Heart right ventricle (tissue), 16 donors: ENCODE measurements around the gene CRYBB3. TPM values are rescaled to one million over a fixed set of nuclear protein-coding genes. Genes with fewer than 3 reads are reported as not detected.

Source experiments
- ATAC-seq, 8 donors: fragments of 200-7000 bp; cut with Tn5 transposase; one replicate each; pipeline ENCODE4 v1.9.1; 2020; ENCODE audit warnings: mild to moderate bottlenecking in 8 of 8, moderate library complexity in 8 of 8, moderate number of reproducible peaks in 1 of 8
- DNase-seq, 2 donors: peaks; one replicate each; pipeline ENCODE4 v3.0.0-alpha.2; 2020
- H3K27ac ChIP-seq, 10 donors: fragments of 200-600 bp; sonication (generic) in 2 of 10; one replicate each; pipeline versions ENCODE4 v1.5.0 to v1.8.0; 2020 to 2022; ENCODE audit warnings: mild to moderate bottlenecking in 3 of 10
- H3K27me3 ChIP-seq, 7 donors: fragments of 200-600 bp; one replicate each; pipeline ENCODE4 v1.8.0; 2021 to 2022; ENCODE audit warnings: mild to moderate bottlenecking in 2 of 7
- H3K36me3 ChIP-seq, 9 donors: fragments of 200-600 bp; sonication (generic) in 1 of 9; one replicate each; pipeline versions ENCODE4 v1.5.0 to v1.8.0; 2020 to 2022; ENCODE audit warnings: mild to moderate bottlenecking in 2 of 9
- H3K4me1 ChIP-seq, 9 donors: fragments of 200-600 bp; sonication (generic) in 1 of 9; one replicate each; pipeline versions ENCODE4 v1.5.0 to v1.8.0; 2020 to 2022; ENCODE audit warnings: mild to moderate bottlenecking in 4 of 9
- H3K4me3 ChIP-seq, 10 donors: fragments of 200-600 bp; sonication (generic) in 2 of 10; one replicate each; pipeline versions ENCODE4 v1.5.0 to v1.8.0; 2020 to 2022; ENCODE audit warnings: mild to moderate bottlenecking in 7 of 10, moderate library complexity in 2 of 10
- H3K9me3 ChIP-seq, 11 donors: fragments of 200-600 bp in 10 of 11; sonication (generic) in 2 of 11; one replicate each; pipeline versions ENCODE4 v1.5.0 to v1.8.0; 2013 to 2022; ENCODE audit warnings: mild to moderate bottlenecking in 2 of 11, control low read depth in 1 of 11, moderate library complexity in 1 of 11
- WGBS, 2 donors: extraction: QIAGEN DNeasy Blood & Tissue Kit; methylation state at CpG; one replicate each; pipeline ENCODE4 v1.1.7; 2013; ENCODE audit warnings: inconsistent platforms in 1 of 2; 5-methylcytosine and 5-hydroxymethylcytosine counted together
- intact Hi-C, 10 donors: fragments of 100-400 bp; cut with DNase I; formaldehyde crosslinking; loops; one replicate each; pipeline versions ENCODE4 v1.11.1 to v1.14.2; 2022
- polyA plus RNA-seq, 2 donors: library from polyadenylated mRNA; stranded (reverse); fragments of 200-250 nt; gene quantifications; one replicate each; pipeline ENCODE4 v1.2.3, GENCODE V29; 2013
- total RNA-seq, 10 donors: library from RNA; stranded (reverse); fragmentation: NEBNext Ultra II Directional in 3 of 10; extraction: Animal tissue kit (Norgen Biotek cat#: 25700) in 3 of 10; gene quantifications; one replicate each; pipeline versions ENCODE4 v1.2.1 to v1.2.4, GENCODE V29; 2021 to 2023
- TF ChIP-seq, protein P1 (sequence below), 9 donors: fragments of 200-600 bp; sonication (generic) in 2 of 9; IDR thresholded peaks; one replicate each; pipeline versions ENCODE4 v1.5.0 to v1.8.0; 2021 to 2022; ENCODE audit warnings: antibody characterized with exemption in 9 of 9, mild to moderate bottlenecking in 5 of 9, moderate library complexity in 1 of 9
- donor health status: Arrhythmogenic right ventricular cardiomyopathy.
- donor health status: ischemic (EF 13 %, LVEDD 7.1; RV severe dilation, severe dysfunction).
- donor health status: healthy with polysubstance abuse.
- donor health status: DM: no; HTN: yes; CAD: no.
- donor health status: DM: no; HTN: no; CAD: no.
- donor health status: ischemic (EF 25% LVEDD 6.9; RV normal size, moderate dysfunction).
- donor health status: ischemic (EF 25% LVEDD 5.7; RV mildly dilated, moderate dysfunction).
- donor health status: healthy.
- donor health status: DM: yes; HTN: yes; CAD: no.
- donor health status: Ischemic cardiomyopathy.
- donor health status: ischemic (EF 35%, LVEDD 5.7; RV mildly dilated, moderate dysfunction).
- donor health status: nonischemic (EF 11% LVEDD 7.7; RV severe dilation, severe dysfunction).
- donor health status: DM: yes; HTN: yes; CAD: no.
- donor health status: PGD.
- donor health status: ischemic (EF 29% LVEDD 5.4; RV normal size, mild dysfunction).
- donor health status: nonischemic (EF 23%, LVEDD 6.1; RV moderate dilation, normal function).

Gene CRYBB3
- total and polyA plus RNA-seq, 12 donors = 0.06 to 0.44 (median 0.38) TPM; not detected in 8

DNA sequence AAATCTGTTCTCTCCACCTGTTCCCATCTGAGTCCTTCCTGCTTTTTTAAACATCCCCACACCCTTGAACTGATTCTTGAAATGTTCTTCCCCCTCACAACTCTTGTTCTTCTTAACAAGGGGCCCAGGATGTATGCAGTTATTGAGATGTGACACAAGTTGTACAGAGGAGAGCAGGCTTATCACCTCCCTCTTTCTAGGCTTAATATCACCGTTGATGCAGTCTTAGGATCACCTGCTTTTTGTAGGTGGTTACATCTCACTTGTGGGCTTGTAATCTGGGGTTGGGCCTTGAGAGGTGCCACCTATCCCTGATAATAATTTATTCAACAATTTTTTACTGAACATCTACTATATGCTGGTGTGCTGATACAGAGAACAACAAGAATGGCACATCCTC is 6.2 kb downstream of the CRYBB3 start:
- ATAC-seq = no peak
- Histone ChIP-seq H3K4me3 (no peak overlapping the region), H3K4me1 (peaks cover 0 to 5% (median 0%) of the 10 kb centered on the region in 9 donors)

DNA sequence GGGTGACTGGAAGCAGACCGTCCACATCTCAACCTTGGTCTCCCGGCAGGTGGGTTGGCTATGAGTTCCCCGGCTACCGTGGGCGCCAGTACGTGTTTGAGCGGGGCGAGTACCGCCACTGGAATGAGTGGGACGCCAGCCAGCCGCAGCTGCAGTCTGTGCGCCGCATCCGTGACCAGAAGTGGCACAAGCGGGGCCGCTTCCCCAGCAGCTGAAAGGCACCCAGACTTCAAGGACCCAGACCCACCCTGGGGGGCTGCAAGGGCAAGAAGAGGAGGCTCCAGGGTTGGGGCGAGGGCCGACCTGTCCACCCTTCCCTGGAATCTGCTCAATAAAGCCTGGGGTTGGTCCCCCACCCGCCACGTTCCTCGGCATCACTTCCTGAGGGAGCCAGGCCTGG is 7.3 kb downstream of the CRYBB3 start:
- TF ChIP-seq, protein P1, sequence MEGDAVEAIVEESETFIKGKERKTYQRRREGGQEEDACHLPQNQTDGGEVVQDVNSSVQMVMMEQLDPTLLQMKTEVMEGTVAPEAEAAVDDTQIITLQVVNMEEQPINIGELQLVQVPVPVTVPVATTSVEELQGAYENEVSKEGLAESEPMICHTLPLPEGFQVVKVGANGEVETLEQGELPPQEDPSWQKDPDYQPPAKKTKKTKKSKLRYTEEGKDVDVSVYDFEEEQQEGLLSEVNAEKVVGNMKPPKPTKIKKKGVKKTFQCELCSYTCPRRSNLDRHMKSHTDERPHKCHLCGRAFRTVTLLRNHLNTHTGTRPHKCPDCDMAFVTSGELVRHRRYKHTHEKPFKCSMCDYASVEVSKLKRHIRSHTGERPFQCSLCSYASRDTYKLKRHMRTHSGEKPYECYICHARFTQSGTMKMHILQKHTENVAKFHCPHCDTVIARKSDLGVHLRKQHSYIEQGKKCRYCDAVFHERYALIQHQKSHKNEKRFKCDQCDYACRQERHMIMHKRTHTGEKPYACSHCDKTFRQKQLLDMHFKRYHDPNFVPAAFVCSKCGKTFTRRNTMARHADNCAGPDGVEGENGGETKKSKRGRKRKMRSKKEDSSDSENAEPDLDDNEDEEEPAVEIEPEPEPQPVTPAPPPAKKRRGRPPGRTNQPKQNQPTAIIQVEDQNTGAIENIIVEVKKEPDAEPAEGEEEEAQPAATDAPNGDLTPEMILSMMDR (IDR thresholded peaks at IDR 0.05) = no peak
- H3K36me3 ChIP-seq = peaks cover 0 to 11% (median 0%) of the 10 kb centered on the region in 9 donors
- WGBS, 2 donors = 89 to 92% methylated on average over 21 of the region's 21 CpGs
- no peak overlapping the region for H3K4me3 ChIP-seq
- H3K9me3 ChIP-seq = no peaks in the 10 kb centered on the region
- peaks cover 0 to 5% (median 0%) of the 10 kb centered on the region in 9 donors for H3K4me1 ChIP-seq
- intact Hi-C loops = loop anchor here in 1 of 10 donors (10.0 kb wide), 1 partner anchor 128 kb away; no protein-coding TSS in a partner anchor
- no peak overlapping the region for H3K27ac ChIP-seq
- no peak for ATAC-seq
- peaks cover 0 to 3% (median 0%) of the 10 kb centered on the region in 7 donors for H3K27me3 ChIP-seq
- DNase-seq = no peak

More for the DNA sequence above, 6.2 kb downstream of the CRYBB3 start:
- intact Hi-C loops = loop anchor here in 1 of 10 donors (10.0 kb wide), 1 partner anchor 129 kb away; no protein-coding TSS in a partner anchor
- H3K27ac ChIP-seq = no peak overlapping the region
- H3K9me3 ChIP-seq = no peaks in the 10 kb centered on the region
- no peak for DNase-seq
- 95 to 100% methylated on average over 1 of the region's 1 CpG for WGBS, 2 donors
- TF ChIP-seq, protein P1 (IDR thresholded peaks at IDR 0.05) = no peak
- H3K36me3 ChIP-seq = peaks cover 0 to 21% (median 0%) of the 10 kb centered on the region in 9 donors
- peaks cover 0 to 3% (median 0%) of the 10 kb centered on the region in 7 donors for H3K27me3 ChIP-seq

GRCh38 chr22:25207553-25208157 is 8.0 kb downstream of the CRYBB3 start:
- ATAC-seq (no peak), DNase-seq (no peak)
- peaks cover 0 to 10% (median 0%) of the 10 kb centered on the region in 9 donors for H3K36me3 ChIP-seq
- TF ChIP-seq, protein P1 (IDR thresholded peaks at IDR 0.05) = no peak
- H3K4me3 ChIP-seq = no peak overlapping the region
- WGBS, 2 donors = 43 to 79% methylated on average over 2 of the region's 2 CpGs
- intact Hi-C loops = loop anchor here in 1 of 10 donors (10.0 kb wide), 1 partner anchor 127 kb away; no protein-coding TSS in a partner anchor
- H3K27me3 ChIP-seq = peaks cover 0 to 3% (median 0%) of the 10 kb centered on the region in 7 donors
- H3K27ac ChIP-seq = no peak overlapping the region
- no peaks in the 10 kb centered on the region for H3K9me3 ChIP-seq
- H3K4me1 ChIP-seq = peaks cover 0 to 9% (median 0%) of the 10 kb centered on the region in 9 donors

GRCh38 chr22:25208328-25208727 is 8.7 kb downstream of the CRYBB3 start:
- no peak for DNase-seq
- H3K36me3 ChIP-seq = peaks cover 0 to 4% (median 0%) of the 10 kb centered on the region in 9 donors
- H3K4me1 ChIP-seq = peaks cover 0 to 9% (median 0%) of the 10 kb centered on the region in 9 donors
- 82 to 98% methylated on average over 2 of the region's 2 CpGs for WGBS, 2 donors
- H3K4me3 ChIP-seq = no peak overlapping the region
- no peak for ATAC-seq
- TF ChIP-seq, protein P1 (IDR thresholded peaks at IDR 0.05) = no peak
- peaks cover 0 to 3% (median 0%) of the 10 kb centered on the region in 7 donors for H3K27me3 ChIP-seq
- H3K27ac ChIP-seq = no peak overlapping the region
- intact Hi-C loops = loop anchor here in 1 of 10 donors (10.0 kb wide), 1 partner anchor 126 kb away; no protein-coding TSS in a partner anchor
- H3K9me3 ChIP-seq = peaks cover 0 to 5% (median 0%) of the 10 kb centered on the region in 11 donors
